Measurements from ENCODE around the gene PCSK2. TPM values are rescaled to one million over a fixed set of nuclear protein-coding genes. Genes with fewer than 3 reads are reported as not detected.
A peak's percentile ranks its signal among the peaks of the same experiment; 100 is the strongest.

The PCSK2 gene, protein sequence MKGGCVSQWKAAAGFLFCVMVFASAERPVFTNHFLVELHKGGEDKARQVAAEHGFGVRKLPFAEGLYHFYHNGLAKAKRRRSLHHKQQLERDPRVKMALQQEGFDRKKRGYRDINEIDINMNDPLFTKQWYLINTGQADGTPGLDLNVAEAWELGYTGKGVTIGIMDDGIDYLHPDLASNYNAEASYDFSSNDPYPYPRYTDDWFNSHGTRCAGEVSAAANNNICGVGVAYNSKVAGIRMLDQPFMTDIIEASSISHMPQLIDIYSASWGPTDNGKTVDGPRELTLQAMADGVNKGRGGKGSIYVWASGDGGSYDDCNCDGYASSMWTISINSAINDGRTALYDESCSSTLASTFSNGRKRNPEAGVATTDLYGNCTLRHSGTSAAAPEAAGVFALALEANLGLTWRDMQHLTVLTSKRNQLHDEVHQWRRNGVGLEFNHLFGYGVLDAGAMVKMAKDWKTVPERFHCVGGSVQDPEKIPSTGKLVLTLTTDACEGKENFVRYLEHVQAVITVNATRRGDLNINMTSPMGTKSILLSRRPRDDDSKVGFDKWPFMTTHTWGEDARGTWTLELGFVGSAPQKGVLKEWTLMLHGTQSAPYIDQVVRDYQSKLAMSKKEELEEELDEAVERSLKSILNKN
- 24.8 TPM for polyA plus RNA-seq (2013, experiment 1 of 2)
- polyA plus RNA-seq (2013, experiment 2 of 2): 18.3 TPM

DNA sequence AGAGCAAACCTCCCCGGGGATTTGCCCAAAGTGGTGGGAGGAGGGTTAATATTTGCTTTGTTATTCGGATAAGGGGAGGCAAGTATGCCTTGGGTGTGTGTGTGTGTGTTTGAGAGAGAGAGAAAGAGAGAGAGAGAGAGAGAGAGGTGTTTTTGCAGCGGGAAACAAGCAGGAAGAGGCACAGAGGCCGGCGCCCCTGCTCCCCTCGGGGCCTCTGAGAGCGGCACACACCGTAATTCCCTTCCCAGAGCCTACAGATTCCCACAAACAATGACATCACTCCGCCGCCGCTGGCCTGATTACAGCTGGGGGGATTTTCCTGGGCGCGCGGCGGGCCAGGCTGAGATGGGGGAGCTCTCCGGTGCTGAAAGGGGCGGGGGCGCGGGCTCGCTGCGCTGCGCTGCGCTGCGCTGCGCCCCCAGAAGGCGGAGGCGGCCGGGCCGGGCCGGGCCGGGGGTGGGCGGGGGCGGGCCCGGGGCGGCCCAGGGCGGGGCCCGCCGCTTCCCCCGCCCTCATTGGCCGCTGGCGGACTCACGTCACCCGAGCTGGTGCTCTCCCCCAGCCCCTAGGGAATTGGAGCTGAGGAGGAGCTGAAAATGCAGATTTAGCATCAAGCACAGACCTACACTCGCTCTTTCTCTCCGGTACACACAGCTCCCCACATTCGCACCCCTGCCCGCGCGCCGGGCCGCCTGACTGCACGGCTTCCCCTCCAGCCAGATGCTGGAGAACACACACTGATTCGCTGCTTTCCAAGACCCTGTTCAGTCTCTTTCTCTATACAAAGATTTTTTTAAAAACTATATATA lies at the start of gene PCSK2:
PCSK2 (plus strand) TSS at position 631 of the 809 bp plus-strand sequence. CDS start 266 bp downstream, outside the sequence.
- H3K36me3 ChIP-seq (ENCODE audit: control insufficient read depth, insufficient read depth, low read length): no peaks in the 10 kb centered on the region
- H3K27ac ChIP-seq (ENCODE audit: low read depth, low read length, severe bottlenecking): peak within 1 kb of the TSS; percentile 76
- WGBS, 2 experiments (ENCODE audit: insufficient coverage in 2 of 2): 0 to 1% methylated on average over 11 to 12 of the region's 53 CpGs
- no peaks in the 10 kb centered on the region for H3K9me3 ChIP-seq (ENCODE audit: control insufficient read depth, low read length)
- H3K4me3 ChIP-seq (ENCODE audit: extremely low read depth, insufficient read depth, low read length, poor library complexity, severe bottlenecking): peak within 1 kb of the TSS; percentile 47
- peaks cover 8% of the 10 kb centered on the region for H3K4me1 ChIP-seq (ENCODE audit: control insufficient read depth, insufficient read depth, low read length, poor library complexity, severe bottlenecking)

DNA sequence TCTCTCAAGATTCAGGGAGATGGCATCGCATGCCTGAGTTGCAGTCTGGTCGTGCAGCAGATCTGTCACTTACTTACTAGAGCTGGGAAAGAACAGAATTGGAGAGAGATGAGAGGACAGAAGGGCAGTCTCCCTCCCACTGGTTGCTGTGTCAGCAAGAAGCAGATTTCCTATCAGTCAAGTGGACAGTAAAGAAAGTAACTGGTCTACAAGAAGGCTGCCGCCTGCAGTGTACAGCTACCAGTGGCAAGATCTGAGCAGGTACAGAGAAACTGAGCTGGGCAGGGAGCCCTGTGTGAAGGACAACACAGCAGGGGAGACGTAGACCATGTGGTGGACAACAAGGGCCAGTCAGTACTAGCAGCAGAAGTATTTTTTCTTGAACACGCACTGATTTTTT lies 49.5 kb upstream of the PCSK2 start:
- Histone ChIP-seq H3K27ac (ENCODE audit: low read depth, low read length, severe bottlenecking) (no peak overlapping the region), H3K9me3 (ENCODE audit: control insufficient read depth, low read length) (no peaks in the 10 kb centered on the region), H3K36me3 (ENCODE audit: control insufficient read depth, insufficient read depth, low read length) (no peaks in the 10 kb centered on the region), H3K4me3 (ENCODE audit: extremely low read depth, insufficient read depth, low read length, poor library complexity, severe bottlenecking) (no peak overlapping the region), H3K4me1 (ENCODE audit: control insufficient read depth, insufficient read depth, low read length, poor library complexity, severe bottlenecking) (peaks cover 12% of the 10 kb centered on the region)
- WGBS, 2 experiments (ENCODE audit: insufficient coverage in 2 of 2): 81 to 92% methylated on average over 4 of the region's 5 CpGs

GRCh38 chr20:17179840-17180239 lies 47.0 kb upstream of the PCSK2 start:
- H3K9me3 ChIP-seq (ENCODE audit: control insufficient read depth, low read length): peaks cover 1% of the 10 kb centered on the region
- WGBS, 2 experiments (ENCODE audit: insufficient coverage in 2 of 2): 69% methylated on average over 3 to 4 of the region's 4 CpGs
- H3K27ac ChIP-seq (ENCODE audit: low read depth, low read length, severe bottlenecking): no peak overlapping the region
- H3K4me1 ChIP-seq (ENCODE audit: control insufficient read depth, insufficient read depth, low read length, poor library complexity, severe bottlenecking): no peaks in the 10 kb centered on the region
- H3K4me3 ChIP-seq (ENCODE audit: extremely low read depth, insufficient read depth, low read length, poor library complexity, severe bottlenecking): no peak overlapping the region
- no peaks in the 10 kb centered on the region for H3K36me3 ChIP-seq (ENCODE audit: control insufficient read depth, insufficient read depth, low read length)

GRCh38 chr20:17189976-17190695 lies 36.7 kb upstream of the PCSK2 start:
- Histone ChIP-seq H3K4me1 (ENCODE audit: control insufficient read depth, insufficient read depth, low read length, poor library complexity, severe bottlenecking) (no peaks in the 10 kb centered on the region), H3K27ac (ENCODE audit: low read depth, low read length, severe bottlenecking) (no peak overlapping the region), H3K9me3 (ENCODE audit: control insufficient read depth, low read length) (no peaks in the 10 kb centered on the region), H3K36me3 (ENCODE audit: control insufficient read depth, insufficient read depth, low read length) (no peaks in the 10 kb centered on the region), H3K4me3 (ENCODE audit: extremely low read depth, insufficient read depth, low read length, poor library complexity, severe bottlenecking) (no peak overlapping the region)
- WGBS, 2 experiments (ENCODE audit: insufficient coverage in 2 of 2): 80 to 94% methylated on average over 2 to 4 of the region's 6 CpGs

DNA sequence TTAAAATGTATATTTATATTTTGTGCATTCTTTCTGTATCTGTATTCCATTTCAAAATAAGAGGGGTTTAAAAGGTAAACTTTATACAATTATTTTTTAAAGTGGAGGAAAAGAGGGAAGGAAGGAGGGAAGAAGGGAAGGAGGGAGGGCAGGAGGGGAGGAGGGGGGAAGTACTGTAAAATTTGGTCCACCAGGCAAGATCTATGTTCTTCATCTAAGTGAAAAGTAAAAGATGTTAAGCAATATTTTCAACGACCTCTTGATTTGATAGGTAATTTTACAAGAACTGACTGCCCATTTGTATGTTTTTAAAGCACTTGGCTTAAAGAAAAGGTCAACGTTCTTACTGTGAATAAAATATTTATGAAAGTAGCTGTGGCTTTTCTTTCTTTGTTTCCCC lies 29.8 kb upstream of the PCSK2 start:
- Histone ChIP-seq H3K4me3 (ENCODE audit: extremely low read depth, insufficient read depth, low read length, poor library complexity, severe bottlenecking) (no peak overlapping the region), H3K4me1 (ENCODE audit: control insufficient read depth, insufficient read depth, low read length, poor library complexity, severe bottlenecking) (no peaks in the 10 kb centered on the region), H3K36me3 (ENCODE audit: control insufficient read depth, insufficient read depth, low read length) (no peaks in the 10 kb centered on the region), H3K27ac (ENCODE audit: low read depth, low read length, severe bottlenecking) (no peak overlapping the region), H3K9me3 (ENCODE audit: control insufficient read depth, low read length) (no peaks in the 10 kb centered on the region)
- 100% methylated on average over 1 of the region's 2 CpGs for WGBS, 2 experiments (ENCODE audit: insufficient coverage in 2 of 2)

GRCh38 chr20:17202030-17202429 lies 24.8 kb upstream of the PCSK2 start:
- H3K4me3 ChIP-seq (ENCODE audit: extremely low read depth, insufficient read depth, low read length, poor library complexity, severe bottlenecking): no peak overlapping the region
- no peaks in the 10 kb centered on the region for H3K36me3 ChIP-seq (ENCODE audit: control insufficient read depth, insufficient read depth, low read length)
- H3K27ac ChIP-seq (ENCODE audit: low read depth, low read length, severe bottlenecking): no peak overlapping the region
- 81 to 100% methylated on average over 1 to 2 of the region's 2 CpGs for WGBS, 2 experiments (ENCODE audit: insufficient coverage in 2 of 2)
- no peaks in the 10 kb centered on the region for H3K4me1 ChIP-seq (ENCODE audit: control insufficient read depth, insufficient read depth, low read length, poor library complexity, severe bottlenecking)
- no peaks in the 10 kb centered on the region for H3K9me3 ChIP-seq (ENCODE audit: control insufficient read depth, low read length)

GRCh38 chr20:17202673-17203072 lies 24.2 kb upstream of the PCSK2 start:
- H3K9me3 ChIP-seq (ENCODE audit: control insufficient read depth, low read length): no peaks in the 10 kb centered on the region
- 31 to 57% methylated on average over 7 to 8 of the region's 8 CpGs for WGBS, 2 experiments (ENCODE audit: insufficient coverage in 2 of 2)
- no peak overlapping the region for H3K27ac ChIP-seq (ENCODE audit: low read depth, low read length, severe bottlenecking)
- H3K4me1 ChIP-seq (ENCODE audit: control insufficient read depth, insufficient read depth, low read length, poor library complexity, severe bottlenecking): no peaks in the 10 kb centered on the region
- H3K4me3 ChIP-seq (ENCODE audit: extremely low read depth, insufficient read depth, low read length, poor library complexity, severe bottlenecking): no peak overlapping the region
- no peaks in the 10 kb centered on the region for H3K36me3 ChIP-seq (ENCODE audit: control insufficient read depth, insufficient read depth, low read length)

DNA sequence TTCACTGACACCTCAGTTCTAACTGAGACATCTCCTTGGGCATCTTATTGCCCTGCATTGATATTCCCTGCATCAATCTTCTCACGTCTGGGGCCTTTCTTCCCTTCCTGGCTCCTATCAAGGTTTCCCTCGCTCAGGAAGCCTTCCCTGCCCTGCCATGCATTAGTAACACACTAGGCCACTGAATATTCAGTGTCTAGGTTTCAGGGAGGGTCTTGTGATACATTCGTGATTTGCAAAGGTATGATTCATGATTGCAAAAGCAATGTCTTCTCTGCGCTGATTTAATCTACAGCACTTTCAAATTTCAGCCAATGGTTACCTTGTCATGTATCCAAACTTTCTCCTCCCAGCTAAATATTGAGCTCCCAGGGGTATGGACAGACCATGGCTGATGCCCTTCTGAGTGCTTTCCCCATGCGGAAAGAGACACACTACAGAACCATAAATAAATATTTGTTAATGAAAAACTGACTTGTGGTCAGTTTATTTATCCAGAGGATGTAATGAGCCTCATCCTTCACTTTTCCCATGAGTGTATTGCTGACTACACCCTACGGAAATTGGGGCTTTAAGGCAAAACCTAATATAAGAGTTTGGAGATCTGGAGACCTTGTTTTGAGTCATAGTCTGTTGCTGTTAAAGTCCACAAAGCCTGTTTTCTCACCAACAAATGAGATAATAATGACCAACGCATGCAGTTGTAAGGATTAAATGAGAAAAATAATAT lies 21.6 kb upstream of the PCSK2 start:
- H3K9me3 ChIP-seq (ENCODE audit: control insufficient read depth, low read length): no peaks in the 10 kb centered on the region
- 95 to 96% methylated on average over 2 to 3 of the region's 7 CpGs for whole genome bisulfite sequencing, 2 experiments (ENCODE audit: insufficient coverage in 2 of 2)

GRCh38 chr20:17210387-17210786 lies 16.5 kb upstream of the PCSK2 start:
- no peaks in the 10 kb centered on the region for H3K4me1 ChIP-seq (ENCODE audit: control insufficient read depth, insufficient read depth, low read length, poor library complexity, severe bottlenecking)
- no peaks in the 10 kb centered on the region for H3K36me3 ChIP-seq (ENCODE audit: control insufficient read depth, insufficient read depth, low read length)
- H3K27ac ChIP-seq (ENCODE audit: low read depth, low read length, severe bottlenecking): no peak overlapping the region
- H3K9me3 ChIP-seq (ENCODE audit: control insufficient read depth, low read length): no peaks in the 10 kb centered on the region
- no peak overlapping the region for H3K4me3 ChIP-seq (ENCODE audit: extremely low read depth, insufficient read depth, low read length, poor library complexity, severe bottlenecking)
- 82 to 94% methylated on average over 1 to 2 of the region's 3 CpGs for WGBS, 2 experiments (ENCODE audit: insufficient coverage in 2 of 2)

More for the DNA sequence above, 21.6 kb upstream of the PCSK2 start:
- no peaks in the 10 kb centered on the region for H3K36me3 ChIP-seq (ENCODE audit: control insufficient read depth, insufficient read depth, low read length)
- H3K4me3 ChIP-seq (ENCODE audit: extremely low read depth, insufficient read depth, low read length, poor library complexity, severe bottlenecking): no peak overlapping the region
- no peaks in the 10 kb centered on the region for H3K4me1 ChIP-seq (ENCODE audit: control insufficient read depth, insufficient read depth, low read length, poor library complexity, severe bottlenecking)
- no peak overlapping the region for H3K27ac ChIP-seq (ENCODE audit: low read depth, low read length, severe bottlenecking)
